Measurements from ENCODE around the gene SORT1.

The SORT1 gene

GRCh38 chr1:109277434-109278204, 120.1 kb downstream of the SORT1 start:
- in situ Hi-C loops (cut with HindIII; ENCODE audit: low pct_unique_long_range_greater_than_20kb, low sequenced_read_pairs) = no loop called here
- TF ChIP-seq JUND (IDR thresholded peaks at IDR 0.05; ENCODE audit: low read depth) = no peak
- peak; percentile 46 to 89 for DNase-seq (ENCODE audit: low read depth in 1 of 2, low spot score in 1 of 2)

GRCh38 chr1:109275706-109276345, 121.9 kb downstream of the SORT1 start:
- no peak for TF ChIP-seq JUND (IDR thresholded peaks at IDR 0.05; ENCODE audit: low read depth)
- no peak for DNase-seq (ENCODE audit: low read depth in 1 of 2, low spot score in 1 of 2)
- in situ Hi-C loops (cut with HindIII; ENCODE audit: low pct_unique_long_range_greater_than_20kb, low sequenced_read_pairs) = no loop called here

GRCh38 chr1:109274533-109275476, 122.9 kb downstream of the SORT1 start:
- peak; percentile 63 to 92 for DNase-seq (ENCODE audit: low read depth in 1 of 2, low spot score in 1 of 2)
- no peak for TF ChIP-seq JUND (IDR thresholded peaks at IDR 0.05; ENCODE audit: low read depth)
- in situ Hi-C loops (cut with HindIII; ENCODE audit: low pct_unique_long_range_greater_than_20kb, low sequenced_read_pairs) = no loop called here

GRCh38 chr1:109273570-109274288, 124.0 kb downstream of the SORT1 start:
- DNase-seq (ENCODE audit: low read depth in 1 of 2, low spot score in 1 of 2) = no peak
- in situ Hi-C loops (cut with HindIII; ENCODE audit: low pct_unique_long_range_greater_than_20kb, low sequenced_read_pairs) = no loop called here
- no peak for TF ChIP-seq JUND (IDR thresholded peaks at IDR 0.05; ENCODE audit: low read depth)

- in situ Hi-C loops (cut with HindIII; ENCODE audit: low pct_unique_long_range_greater_than_20kb, low sequenced_read_pairs) = no loop called here
- no peak for DNase-seq (ENCODE audit: low read depth in 1 of 2, low spot score in 1 of 2)
- TF ChIP-seq JUND (IDR thresholded peaks at IDR 0.05; ENCODE audit: low read depth) = no peak
Observed at GRCh38 chr1:109272831-109273547, 124.7 kb downstream of the SORT1 start.

GRCh38 chr1:109272021-109272799, 125.5 kb downstream of the SORT1 start:
- TF ChIP-seq JUND (IDR thresholded peaks at IDR 0.05; ENCODE audit: low read depth) = no peak
- DNase-seq (ENCODE audit: low read depth in 1 of 2, low spot score in 1 of 2) = no peak
- in situ Hi-C loops (cut with HindIII; ENCODE audit: low pct_unique_long_range_greater_than_20kb, low sequenced_read_pairs) = no loop called here

- in situ Hi-C loops (cut with HindIII; ENCODE audit: low pct_unique_long_range_greater_than_20kb, low sequenced_read_pairs) = no loop called here
- TF ChIP-seq JUND (IDR thresholded peaks at IDR 0.05; ENCODE audit: low read depth) = no peak
- no peak for DNase-seq (ENCODE audit: low read depth in 1 of 2, low spot score in 1 of 2)
Observed at GRCh38 chr1:109271458-109271857, 126.3 kb downstream of the SORT1 start.

GRCh38 chr1:109270623-109271317, 126.9 kb downstream of the SORT1 start:
- TF ChIP-seq JUND (IDR thresholded peaks at IDR 0.05; ENCODE audit: low read depth) = no peak
- in situ Hi-C loops (cut with HindIII; ENCODE audit: low pct_unique_long_range_greater_than_20kb, low sequenced_read_pairs) = no loop called here
- DNase-seq (ENCODE audit: low read depth in 1 of 2, low spot score in 1 of 2) = no peak

- TF ChIP-seq JUND (IDR thresholded peaks at IDR 0.05; ENCODE audit: low read depth) = no peak
- in situ Hi-C loops (cut with HindIII; ENCODE audit: low pct_unique_long_range_greater_than_20kb, low sequenced_read_pairs) = no loop called here
- DNase-seq (ENCODE audit: low read depth in 1 of 2, low spot score in 1 of 2) = no peak
Observed at GRCh38 chr1:109269981-109270622, 127.6 kb downstream of the SORT1 start.

All from T47D (cell line).